ENCODE data around the gene RIN1. TPM values are rescaled to one million over a fixed set of nuclear protein-coding genes. Genes with fewer than 3 reads are reported as not detected.
A peak's percentile ranks its signal among the peaks of the same experiment; 100 is the strongest.

The RIN1 gene
- total and polyA plus RNA-seq, 9 of the 15 experiments (the other 6 are each of a cell fraction or from before 2014, with no cell fraction given): 0.01 to 1.2 (median 0.45) TPM; not detected in 1

- Histone ChIP-seq H2AFZ (ENCODE audit: low read depth, low read length) (no peak overlapping the region), H3K9me3 (replicated peaks; ENCODE audit: control insufficient read depth, insufficient read depth, low read depth, low read length) (no peaks in the 10 kb centered on the region), H3K4me3 (no peak overlapping the region), H3K9ac (ENCODE audit: insufficient read depth in 1 of 2, low read depth in 2 of 2, low read length in 2 of 2) (0 out of 4 replicates have a peak overlapping the region, but pooled peaks of 1 of the 2 experiments have one; percentile 14), H4K20me1 (replicated peaks; ENCODE audit: control insufficient read depth, insufficient read depth, low read length) (no peaks in the 10 kb centered on the region), H3K4me2 (ENCODE audit: insufficient read depth, low read length) (no peak overlapping the region), H3K79me2 (ENCODE audit: control insufficient read depth, insufficient read depth, low read length) (no peaks in the 10 kb centered on the region), H3K4me1 (replicated peaks in 1 of 2; ENCODE audit: control insufficient read depth in 2 of 2, insufficient read depth in 2 of 2, low read length in 2 of 2) (peaks cover 21 to 81% of the 10 kb centered on the region in 2 experiments), H3K36me3 (ENCODE audit: control insufficient read depth, insufficient read depth, low read length) (no peaks in the 10 kb centered on the region), H3K27me3 (ENCODE audit: control insufficient read depth in 2 of 2, insufficient read depth in 2 of 2, low read length in 2 of 2) (no peaks in the 10 kb centered on the region), H3K27ac (ENCODE audit: extremely low read depth, low read depth, low read length) (no peak overlapping the region), H3K9me1 (ENCODE audit: control insufficient read depth, insufficient read depth, low read length) (peaks cover 4% of the 10 kb centered on the region)
- in situ Hi-C loops (cut with MboI) (no loop called here), intact Hi-C loops (cut with micrococcal nuclease) (no loop called here)
- DNase-seq (ENCODE audit: extremely low read depth in 1 of 4, low spot score in 3 of 4) (no peak), FAIRE-seq (no peak), ATAC-seq (no peak)
- no TSS peak for BruUV-seq (replicated peaks)
- ChIA-PET POLR2A (interaction anchor here (0.6 to 1.5 kb wide), 3 partner anchors 10 to 627 kb away, joined by 3 to 4 read pairs (median 3); no protein-coding TSS in a partner anchor), CTCF (ENCODE audit: low intra/inter-chr PET ratio) (no interaction called here)
- TF ChIP-seq, protein P1, sequence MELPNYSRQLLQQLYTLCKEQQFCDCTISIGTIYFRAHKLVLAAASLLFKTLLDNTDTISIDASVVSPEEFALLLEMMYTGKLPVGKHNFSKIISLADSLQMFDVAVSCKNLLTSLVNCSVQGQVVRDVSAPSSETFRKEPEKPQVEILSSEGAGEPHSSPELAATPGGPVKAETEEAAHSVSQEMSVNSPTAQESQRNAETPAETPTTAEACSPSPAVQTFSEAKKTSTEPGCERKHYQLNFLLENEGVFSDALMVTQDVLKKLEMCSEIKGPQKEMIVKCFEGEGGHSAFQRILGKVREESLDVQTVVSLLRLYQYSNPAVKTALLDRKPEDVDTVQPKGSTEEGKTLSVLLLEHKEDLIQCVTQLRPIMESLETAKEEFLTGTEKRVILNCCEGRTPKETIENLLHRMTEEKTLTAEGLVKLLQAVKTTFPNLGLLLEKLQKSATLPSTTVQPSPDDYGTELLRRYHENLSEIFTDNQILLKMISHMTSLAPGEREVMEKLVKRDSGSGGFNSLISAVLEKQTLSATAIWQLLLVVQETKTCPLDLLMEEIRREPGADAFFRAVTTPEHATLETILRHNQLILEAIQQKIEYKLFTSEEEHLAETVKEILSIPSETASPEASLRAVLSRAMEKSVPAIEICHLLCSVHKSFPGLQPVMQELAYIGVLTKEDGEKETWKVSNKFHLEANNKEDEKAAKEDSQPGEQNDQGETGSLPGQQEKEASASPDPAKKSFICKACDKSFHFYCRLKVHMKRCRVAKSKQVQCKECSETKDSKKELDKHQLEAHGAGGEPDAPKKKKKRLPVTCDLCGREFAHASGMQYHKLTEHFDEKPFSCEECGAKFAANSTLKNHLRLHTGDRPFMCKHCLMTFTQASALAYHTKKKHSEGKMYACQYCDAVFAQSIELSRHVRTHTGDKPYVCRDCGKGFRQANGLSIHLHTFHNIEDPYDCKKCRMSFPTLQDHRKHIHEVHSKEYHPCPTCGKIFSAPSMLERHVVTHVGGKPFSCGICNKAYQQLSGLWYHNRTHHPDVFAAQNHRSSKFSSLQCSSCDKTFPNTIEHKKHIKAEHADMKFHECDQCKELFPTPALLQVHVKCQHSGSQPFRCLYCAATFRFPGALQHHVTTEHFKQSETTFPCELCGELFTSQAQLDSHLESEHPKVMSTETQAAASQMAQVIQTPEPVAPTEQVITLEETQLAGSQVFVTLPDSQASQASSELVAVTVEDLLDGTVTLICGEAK (IDR thresholded peaks at IDR 0.05): no peak
- TF ChIP-seq, protein P1 (CRISPR knock-in tag; IDR thresholded peaks at IDR 0.05): no peak
- no peak for TF ChIP-seq KLF1 (tag; IDR thresholded peaks at IDR 0.05)
- TF ChIP-seq, protein P2, sequence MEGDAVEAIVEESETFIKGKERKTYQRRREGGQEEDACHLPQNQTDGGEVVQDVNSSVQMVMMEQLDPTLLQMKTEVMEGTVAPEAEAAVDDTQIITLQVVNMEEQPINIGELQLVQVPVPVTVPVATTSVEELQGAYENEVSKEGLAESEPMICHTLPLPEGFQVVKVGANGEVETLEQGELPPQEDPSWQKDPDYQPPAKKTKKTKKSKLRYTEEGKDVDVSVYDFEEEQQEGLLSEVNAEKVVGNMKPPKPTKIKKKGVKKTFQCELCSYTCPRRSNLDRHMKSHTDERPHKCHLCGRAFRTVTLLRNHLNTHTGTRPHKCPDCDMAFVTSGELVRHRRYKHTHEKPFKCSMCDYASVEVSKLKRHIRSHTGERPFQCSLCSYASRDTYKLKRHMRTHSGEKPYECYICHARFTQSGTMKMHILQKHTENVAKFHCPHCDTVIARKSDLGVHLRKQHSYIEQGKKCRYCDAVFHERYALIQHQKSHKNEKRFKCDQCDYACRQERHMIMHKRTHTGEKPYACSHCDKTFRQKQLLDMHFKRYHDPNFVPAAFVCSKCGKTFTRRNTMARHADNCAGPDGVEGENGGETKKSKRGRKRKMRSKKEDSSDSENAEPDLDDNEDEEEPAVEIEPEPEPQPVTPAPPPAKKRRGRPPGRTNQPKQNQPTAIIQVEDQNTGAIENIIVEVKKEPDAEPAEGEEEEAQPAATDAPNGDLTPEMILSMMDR (IDR thresholded peaks at IDR 0.05 in 2 of 3, conservative IDR thresholded peaks at IDR 0.05 in 1 of 3; ENCODE audit: insufficient read depth in 2 of 3, low read depth in 1 of 3, low read length in 3 of 3): 0 out of 6 replicates have a peak, but pooled peaks of 1 of the 3 experiments have one; percentile 25
- WGBS (ENCODE audit: insufficient coverage, low coverage, missing lambda C conversion rate): 68% methylated on average over 10 of the region's 10 CpGs
Observed at GRCh38 chr11:66330931-66331330, 5.3 kb downstream of the RIN1 start.

Measured in K562 (cell line).